IMR-90 (cell line): ENCODE measurements around the gene RABIF. TPM values are rescaled to one million over a fixed set of nuclear protein-coding genes. Genes with fewer than 3 reads are reported as not detected.

ENCODE experiments used
- ATAC-seq: fragments of 200-7000 bp; cut with Tn5 transposase; 2 replicates; pipeline ENCODE4 v1.9.1; 2020; ENCODE audit warnings: low read depth, mild to moderate bottlenecking, moderate library complexity
- BruUV-seq: library from RNA; stranded (reverse); fragments of 400-500 nt; replicated peaks from 2 replicates; lab custom pipeline; 2021; lab: Mats Ljungman, UMichigan
- CTCF ChIA-PET: fragments of 300-600 bp; formaldehyde crosslinking; extraction: SDS; loops from one replicate; lab custom pipeline; 2021; ENCODE audit warnings: antibody characterized with exemption; lab: Yijun Ruan, JAX
- POLR2A ChIA-PET: fragments of 300-600 bp; sonication (Branson Sonifier 250); formaldehyde crosslinking; loops from one replicate; lab custom pipeline; 2022; ENCODE audit warnings: antibody characterized with exemption; ENCODE audit not compliant: unreplicated experiment; lab: Charles Lee
- DNase-seq: peaks from one replicate; pipeline ENCODE4 v3.0.0; 2013
- H2AFZ ChIP-seq: replicated peaks from 2 replicates; pipeline ENCODE3; 2013; ENCODE audit warnings: low read length, mild to moderate bottlenecking; ENCODE audit not compliant: poor library complexity
- H2AK5ac ChIP-seq: 2 replicates; pipeline ENCODE4 v1.6.1; 2013; ENCODE audit warnings: low read depth, low read length, inconsistent platforms
- H2AK9ac ChIP-seq: replicated peaks from 2 replicates; pipeline ENCODE3; 2013; ENCODE audit warnings: mild to moderate bottlenecking, low read depth, low read length, moderate library complexity; ENCODE audit not compliant: poor library complexity
- H2BK120ac ChIP-seq: 2 replicates; pipeline ENCODE4 v1.6.1; 2013; ENCODE audit warnings: low read depth, low read length, inconsistent platforms
- H2BK15ac ChIP-seq: 3 replicates; pipeline ENCODE4 v1.6.1; 2013; ENCODE audit warnings: low read depth, low read length, inconsistent platforms
- H2BK20ac ChIP-seq: 2 replicates; pipeline ENCODE4 v1.6.1; 2013; ENCODE audit warnings: low read depth, mild to moderate bottlenecking, inconsistent platforms, low read length, moderate library complexity
- H2BK5ac ChIP-seq: 2 replicates; pipeline ENCODE4 v1.6.1; 2013; ENCODE audit warnings: mild to moderate bottlenecking, low read depth, low read length, inconsistent platforms; ENCODE audit not compliant: poor library complexity, severe bottlenecking
- H3K14ac ChIP-seq: replicated peaks from 2 replicates; pipeline ENCODE4 v1.6.1; 2013; ENCODE audit warnings: low read depth, low read length, inconsistent platforms
- H3K18ac ChIP-seq: 2 replicates; pipeline ENCODE4 v1.6.1; 2013; ENCODE audit warnings: low read depth, low read length, control low read depth
- H3K23ac ChIP-seq: 2 replicates; pipeline ENCODE4 v1.6.1; 2013; ENCODE audit warnings: low read depth, low read length, inconsistent platforms
- H3K27ac ChIP-seq: 2 replicates; pipeline ENCODE4 v1.5.1; 2013; ENCODE audit warnings: mild to moderate bottlenecking, control low read depth, low read length; ENCODE audit not compliant: insufficient read depth
- H3K27me3 ChIP-seq: 2 replicates; pipeline ENCODE4 v1.6.1; 2013; ENCODE audit warnings: low read length; ENCODE audit not compliant: control insufficient read depth, insufficient read depth
- H3K36me3 ChIP-seq: 2 replicates; pipeline ENCODE4 v1.6.1; 2013; ENCODE audit warnings: low read length, mixed read lengths; ENCODE audit not compliant: control insufficient read depth, insufficient read depth
- H3K4ac ChIP-seq: 2 replicates; pipeline ENCODE4 v1.6.1; 2013; ENCODE audit warnings: low read depth, low read length, inconsistent platforms
- H3K4me1 ChIP-seq: 2 replicates; pipeline ENCODE4 v1.6.1; 2013; ENCODE audit warnings: low read length, mixed read lengths; ENCODE audit not compliant: control insufficient read depth, insufficient read depth
- H3K4me2 ChIP-seq: 2 replicates; pipeline ENCODE4 v1.6.1; 2013; ENCODE audit warnings: low read depth, mild to moderate bottlenecking, control low read depth, low read length, moderate library complexity
- H3K4me3 ChIP-seq: 2 replicates; pipeline ENCODE4 v1.5.1; 2013; ENCODE audit warnings: low read depth, mild to moderate bottlenecking, control low read depth, low read length, moderate library complexity; ENCODE audit not compliant: insufficient read depth
- H3K56ac ChIP-seq: 2 replicates; pipeline ENCODE4 v1.6.1; 2013; ENCODE audit warnings: low read length, inconsistent platforms; ENCODE audit not compliant: insufficient read depth; ENCODE audit errors: extremely low read depth
- H3K79me1 ChIP-seq, 2 experiments: 2 replicates each; pipeline ENCODE4 v1.6.1; 2013; ENCODE audit warnings: low read length in 2 of 2, inconsistent platforms in 1 of 2, low read depth in 1 of 2
- H3K9ac ChIP-seq: 2 replicates; pipeline ENCODE4 v1.6.1; 2013; ENCODE audit warnings: low read depth, low read length, control low read depth
- H3K9me1 ChIP-seq: 2 replicates; pipeline ENCODE4 v1.6.1; 2013; ENCODE audit warnings: low read length, inconsistent platforms; ENCODE audit not compliant: insufficient read depth
- H3K9me3 ChIP-seq: 2 replicates; pipeline ENCODE4 v1.6.1; 2013; ENCODE audit warnings: low read length; ENCODE audit not compliant: control insufficient read depth, insufficient read depth
- H4K20me1 ChIP-seq: 2 replicates; pipeline ENCODE4 v1.6.1; 2013; ENCODE audit warnings: low read length, inconsistent platforms; ENCODE audit not compliant: insufficient read depth
- H4K5ac ChIP-seq: 2 replicates; pipeline ENCODE4 v1.6.1; 2013; ENCODE audit warnings: mild to moderate bottlenecking, low read depth, low read length, control low read depth
- H4K8ac ChIP-seq, 2 experiments: 2 replicates each; pipeline ENCODE4 v1.6.1; 2013; ENCODE audit warnings: low read depth in 2 of 2, low read length in 2 of 2, control low read depth in 1 of 2, inconsistent platforms in 1 of 2
- H4K91ac ChIP-seq: 2 replicates; pipeline ENCODE4 v1.6.1; 2013; ENCODE audit warnings: low read depth, low read length, inconsistent platforms; ENCODE audit not compliant: insufficient read depth
- BHLHE40 ChIP-seq: fragments of 150-350 bp; IDR thresholded peaks from 2 replicates; pipeline ENCODE4 v1.6.1; 2016; ENCODE audit warnings: mild to moderate bottlenecking, low read depth, low read length
- CEBPB ChIP-seq: IDR thresholded peaks from 2 replicates; pipeline ENCODE4 v1.6.1; 2012; ENCODE audit warnings: low read depth, low read length, improper control_type of control experiment
- CHD1 ChIP-seq: IDR thresholded peaks from 2 replicates; pipeline ENCODE4 v1.6.1; 2012; ENCODE audit warnings: low read depth, low read length, improper control_type of control experiment
- FOS ChIP-seq: fragments of 150-350 bp; IDR thresholded peaks from 2 replicates; pipeline ENCODE4 v1.6.1; 2016; ENCODE audit warnings: low read depth, low read length
- MAFK ChIP-seq: IDR thresholded peaks from 2 replicates; pipeline ENCODE4 v1.6.1; 2012; ENCODE audit warnings: low read depth, low read length, improper control_type of control experiment
- MAZ ChIP-seq: IDR thresholded peaks from 2 replicates; pipeline ENCODE4 v1.6.1; 2012; ENCODE audit warnings: low read depth, mild to moderate bottlenecking, low read length, improper control_type of control experiment, moderate library complexity, borderline replicate concordance
- MXI1 ChIP-seq: IDR thresholded peaks from 2 replicates; pipeline ENCODE4 v1.6.1; 2012; ENCODE audit warnings: low read depth, mild to moderate bottlenecking, low read length, moderate library complexity, borderline replicate concordance
- NFE2L2 ChIP-seq: fragments of 150-350 bp; IDR thresholded peaks from 2 replicates; pipeline ENCODE4 v1.6.1; 2016; ENCODE audit warnings: low read depth, mild to moderate bottlenecking, low read length
- POLR2A ChIP-seq: IDR thresholded peaks from 2 replicates; pipeline ENCODE4 v1.6.1; 2012; ENCODE audit warnings: mild to moderate bottlenecking, low read depth, low read length
- RAD21 ChIP-seq: IDR thresholded peaks from 2 replicates; pipeline ENCODE4 v1.6.1; 2012; ENCODE audit warnings: low read length, improper control_type of control experiment
- RCOR1 ChIP-seq: IDR thresholded peaks from 2 replicates; pipeline ENCODE4 v1.6.1; 2012; ENCODE audit warnings: mild to moderate bottlenecking, low read length, improper control_type of control experiment; ENCODE audit not compliant: insufficient replicate concordance
- SMC3 ChIP-seq: fragments of 150-350 bp; IDR thresholded peaks from 2 replicates; pipeline ENCODE4 v1.6.1; 2016; ENCODE audit warnings: low read depth, mild to moderate bottlenecking, antibody characterized with exemption, low read length, moderate library complexity
- WGBS, 2 experiments: methylation state at CpG; one replicate each; pipeline versions ENCODE4 v1.1.5 to v1.1.7; 2013; ENCODE audit warnings: missing lambda C conversion rate in 2 of 2; ENCODE audit not compliant: insufficient read length in 1 of 2; ENCODE audit errors: extremely low coverage in 2 of 2; 5-methylcytosine and 5-hydroxymethylcytosine counted together
- dilution Hi-C: fragments of 300-500 bp; cut with HindIII; formaldehyde crosslinking; loops from one replicate; pipeline ENCODE4 v1.14.3; 2018; ENCODE audit warnings: low sequenced_read_pairs; ENCODE audit not compliant: unreplicated experiment
- in situ Hi-C: fragments of 300-500 bp; cut with MboI; formaldehyde crosslinking; loops from 3 replicates; pipeline ENCODE4 v1.14.3; 2019; ENCODE audit warnings: low sequenced_read_pairs, inconsistent platforms, mixed read lengths
- intact Hi-C: fragments of 100-400 bp; cut with micrococcal nuclease; formaldehyde crosslinking; loops from 2 replicates; pipeline ENCODE4 v1.10.0; 2022
- polyA plus RNA-seq, 3 experiments: library from polyadenylated mRNA; depleted of rRNA; stranded (reverse); fragments of >200 nt; gene quantifications; 2 replicates each; pipeline ENCODE4 v1.2.3, GENCODE V29; 2012; ENCODE audit warnings: low replicate concordance in 1 of 3
- total RNA-seq: library from RNA; depleted of rRNA; stranded (reverse); fragments of >200 nt; gene quantifications from 2 replicates; pipeline ENCODE4 v1.2.3, GENCODE V29; 2012
- TF ChIP-seq, protein P1 (sequence below): fragments of 150-350 bp; IDR thresholded peaks from 2 replicates; pipeline ENCODE4 v1.6.1; 2017; ENCODE audit warnings: mild to moderate bottlenecking, antibody characterized with exemption, low read length, low read depth
- TF ChIP-seq, protein P2 (sequence below): fragments of 150-350 bp; IDR thresholded peaks from 2 replicates; pipeline ENCODE4 v1.6.1; 2016; ENCODE audit warnings: low read depth, mild to moderate bottlenecking, low read length, moderate library complexity, borderline replicate concordance
- TF ChIP-seq, protein P3 (sequence below): conservative IDR thresholded peaks from 2 replicates; pipeline ENCODE4 v1.5.1; 2012; ENCODE audit warnings: mild to moderate bottlenecking, low read depth, low read length, improper control_type of control experiment

Gene RABIF
- total and polyA plus RNA-seq, 2 of the 4 experiments (the other 2 are of a cell fraction): 4.8 to 7.9 TPM

DNA sequence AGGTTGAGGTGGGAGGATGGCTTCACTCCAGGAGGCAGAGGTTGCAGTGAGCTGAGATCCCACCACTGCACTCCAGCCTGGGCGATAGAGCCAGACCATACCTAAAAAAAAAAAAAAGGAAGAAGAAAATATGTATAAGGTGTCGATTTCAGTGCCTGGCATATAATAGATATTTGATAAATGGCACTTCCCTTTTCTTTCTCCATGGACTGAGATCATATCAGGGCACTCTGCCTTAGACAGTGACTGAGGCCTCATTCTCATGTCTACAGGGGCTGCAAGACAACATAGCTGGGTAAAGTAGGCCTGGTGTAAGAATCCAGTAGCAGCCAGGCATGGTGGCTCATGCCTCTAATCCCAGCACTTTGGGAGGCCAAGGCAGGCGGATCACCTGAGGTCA lies 57.0 kb downstream of the RABIF start:
- Histone ChIP-seq H4K91ac (no peak overlapping the region), H3K4me1 (no peaks in the 10 kb centered on the region), H3K36me3 (no peaks in the 10 kb centered on the region), H3K4ac (no peak overlapping the region), H2BK120ac (no peak overlapping the region), H3K4me2 (no peak overlapping the region), H2AFZ (no peak overlapping the region), H2AK5ac (no peak overlapping the region), H4K5ac (no peak overlapping the region), H2BK20ac (no peak overlapping the region), H3K79me1 (no peaks in the 10 kb centered on the region), H3K18ac (no peak overlapping the region), H3K4me3 (no peak overlapping the region), H2BK15ac (no peak overlapping the region), H4K20me1 (no peaks in the 10 kb centered on the region), H2BK5ac (no peak overlapping the region), H3K56ac (no peak overlapping the region), H2AK9ac (no peak overlapping the region), H3K27me3 (peaks cover 34% of the 10 kb centered on the region), H3K27ac (no peak overlapping the region), H3K9me1 (no peaks in the 10 kb centered on the region), H3K14ac (no peak overlapping the region), H3K9ac (no peak overlapping the region), H3K23ac (no peak overlapping the region), H3K9me3 (no peaks in the 10 kb centered on the region), H4K8ac (no peak overlapping the region)
- dilution Hi-C loops: no loop called here
- BruUV-seq: no TSS peak
- in situ Hi-C loops: no loop called here
- ChIA-PET CTCF (no interaction called here), POLR2A (no interaction called here)
- no CpG with 5 or more reads among the region's 3 CpGs for whole genome bisulfite sequencing, 2 experiments
- intact Hi-C loops: no loop called here
- TF ChIP-seq MAZ (no peak), MAFK (no peak), RAD21 (no peak), SMC3 (no peak), CHD1 (no peak), MXI1 (no peak), BHLHE40 (no peak), RCOR1 (no peak), FOS (no peak), CEBPB (no peak), NFE2L2 (no peak), POLR2A (no peak)
- TF ChIP-seq, protein P1, sequence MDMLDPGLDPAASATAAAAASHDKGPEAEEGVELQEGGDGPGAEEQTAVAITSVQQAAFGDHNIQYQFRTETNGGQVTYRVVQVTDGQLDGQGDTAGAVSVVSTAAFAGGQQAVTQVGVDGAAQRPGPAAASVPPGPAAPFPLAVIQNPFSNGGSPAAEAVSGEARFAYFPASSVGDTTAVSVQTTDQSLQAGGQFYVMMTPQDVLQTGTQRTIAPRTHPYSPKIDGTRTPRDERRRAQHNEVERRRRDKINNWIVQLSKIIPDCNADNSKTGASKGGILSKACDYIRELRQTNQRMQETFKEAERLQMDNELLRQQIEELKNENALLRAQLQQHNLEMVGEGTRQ: no peak
- TF ChIP-seq, protein P2, sequence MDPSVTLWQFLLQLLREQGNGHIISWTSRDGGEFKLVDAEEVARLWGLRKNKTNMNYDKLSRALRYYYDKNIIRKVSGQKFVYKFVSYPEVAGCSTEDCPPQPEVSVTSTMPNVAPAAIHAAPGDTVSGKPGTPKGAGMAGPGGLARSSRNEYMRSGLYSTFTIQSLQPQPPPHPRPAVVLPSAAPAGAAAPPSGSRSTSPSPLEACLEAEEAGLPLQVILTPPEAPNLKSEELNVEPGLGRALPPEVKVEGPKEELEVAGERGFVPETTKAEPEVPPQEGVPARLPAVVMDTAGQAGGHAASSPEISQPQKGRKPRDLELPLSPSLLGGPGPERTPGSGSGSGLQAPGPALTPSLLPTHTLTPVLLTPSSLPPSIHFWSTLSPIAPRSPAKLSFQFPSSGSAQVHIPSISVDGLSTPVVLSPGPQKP: no peak
- TF ChIP-seq, protein P3, sequence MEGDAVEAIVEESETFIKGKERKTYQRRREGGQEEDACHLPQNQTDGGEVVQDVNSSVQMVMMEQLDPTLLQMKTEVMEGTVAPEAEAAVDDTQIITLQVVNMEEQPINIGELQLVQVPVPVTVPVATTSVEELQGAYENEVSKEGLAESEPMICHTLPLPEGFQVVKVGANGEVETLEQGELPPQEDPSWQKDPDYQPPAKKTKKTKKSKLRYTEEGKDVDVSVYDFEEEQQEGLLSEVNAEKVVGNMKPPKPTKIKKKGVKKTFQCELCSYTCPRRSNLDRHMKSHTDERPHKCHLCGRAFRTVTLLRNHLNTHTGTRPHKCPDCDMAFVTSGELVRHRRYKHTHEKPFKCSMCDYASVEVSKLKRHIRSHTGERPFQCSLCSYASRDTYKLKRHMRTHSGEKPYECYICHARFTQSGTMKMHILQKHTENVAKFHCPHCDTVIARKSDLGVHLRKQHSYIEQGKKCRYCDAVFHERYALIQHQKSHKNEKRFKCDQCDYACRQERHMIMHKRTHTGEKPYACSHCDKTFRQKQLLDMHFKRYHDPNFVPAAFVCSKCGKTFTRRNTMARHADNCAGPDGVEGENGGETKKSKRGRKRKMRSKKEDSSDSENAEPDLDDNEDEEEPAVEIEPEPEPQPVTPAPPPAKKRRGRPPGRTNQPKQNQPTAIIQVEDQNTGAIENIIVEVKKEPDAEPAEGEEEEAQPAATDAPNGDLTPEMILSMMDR: no peak
- DNase-seq (no peak), ATAC-seq (no peak)
